GM21515 (cell line): ENCODE results near the gene P2RY12.

Experiments
- ATAC-seq: cut with Tn5 transposase; IDR thresholded peaks from one replicate; pipeline ENCODE4 v1.9.1; 2021; ENCODE audit not compliant: unreplicated experiment

P2RY12 gene

DNA sequence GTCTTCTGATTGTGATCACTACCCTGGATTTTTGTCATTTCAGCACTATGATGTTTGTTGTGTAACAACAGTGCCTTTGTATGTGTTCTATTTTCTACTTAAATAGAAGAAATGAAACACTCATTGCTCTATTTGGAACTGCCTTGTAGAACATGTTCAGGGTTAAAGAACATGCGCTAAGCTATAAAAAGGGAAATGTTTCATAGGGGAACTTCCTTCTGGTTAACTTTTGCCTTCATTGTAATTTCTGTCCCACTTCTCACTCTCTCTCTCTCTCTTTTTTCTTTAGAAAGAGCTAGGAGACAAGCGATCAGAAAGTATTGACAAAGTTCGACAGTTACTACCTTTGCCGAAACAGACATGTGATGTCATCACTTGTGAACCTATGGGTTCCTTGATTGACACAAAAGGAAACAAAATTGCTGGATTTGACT is at the start of gene P2RY12:
Gene P2RY12 (minus strand): TSS at position 13 of the 434 bp plus-strand sequence. CDS start 45,908 bp downstream, outside the sequence.
- ATAC-seq = peak; percentile 41

DNA sequence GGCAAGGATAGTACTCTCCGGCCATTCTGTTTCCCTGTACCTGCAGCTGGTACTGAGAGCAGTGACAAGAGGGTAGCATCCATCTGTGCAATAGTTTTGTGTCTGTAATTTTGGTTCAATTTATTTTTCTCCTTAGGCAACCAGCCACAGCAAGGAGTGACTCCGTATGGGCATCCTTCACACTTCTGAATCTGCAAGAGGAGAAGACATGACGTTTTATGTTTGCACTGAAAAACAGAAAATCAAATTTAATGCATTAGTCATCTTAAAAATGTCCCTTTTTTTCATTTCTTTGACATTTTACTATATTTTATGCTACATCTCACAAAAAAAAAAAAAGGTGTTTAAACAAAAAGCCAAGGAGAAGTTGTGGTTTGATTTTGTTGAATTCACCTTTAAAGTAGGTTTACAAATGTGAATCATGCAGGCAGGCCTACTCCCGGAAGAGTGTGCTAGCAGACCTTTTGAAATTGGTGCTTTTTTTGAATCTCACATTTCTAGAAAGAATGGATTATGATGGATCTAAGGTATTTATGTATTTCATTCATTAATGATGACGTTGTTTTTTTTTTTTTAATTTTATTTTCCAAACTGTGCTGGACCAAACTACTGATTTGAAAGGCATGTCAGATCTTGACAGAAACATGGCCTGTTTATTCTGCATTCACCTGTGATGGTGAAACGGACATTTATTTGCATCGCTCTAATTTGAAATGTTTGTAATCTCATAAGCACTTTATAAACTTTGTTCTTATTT is 48.2 kb upstream of the P2RY12 start:
- no peak for ATAC-seq

GRCh38 chr3:151431940-151432339 is 47.4 kb upstream of the P2RY12 start:
- ATAC-seq = no peak

GRCh38 chr3:151430821-151431484 is 46.4 kb upstream of the P2RY12 start:
- no peak for ATAC-seq

- ATAC-seq = no peak
Measured at GRCh38 chr3:151428386-151428785, 43.8 kb upstream of the P2RY12 start.

GRCh38 chr3:151426341-151426657 is 41.7 kb upstream of the P2RY12 start:
- ATAC-seq = peak; percentile 82

GRCh38 chr3:151425627-151426340 is 41.2 kb upstream of the P2RY12 start:
- peak; percentile 34 for ATAC-seq

GRCh38 chr3:151423091-151423490 is 38.5 kb upstream of the P2RY12 start:
- no peak for ATAC-seq

DNA sequence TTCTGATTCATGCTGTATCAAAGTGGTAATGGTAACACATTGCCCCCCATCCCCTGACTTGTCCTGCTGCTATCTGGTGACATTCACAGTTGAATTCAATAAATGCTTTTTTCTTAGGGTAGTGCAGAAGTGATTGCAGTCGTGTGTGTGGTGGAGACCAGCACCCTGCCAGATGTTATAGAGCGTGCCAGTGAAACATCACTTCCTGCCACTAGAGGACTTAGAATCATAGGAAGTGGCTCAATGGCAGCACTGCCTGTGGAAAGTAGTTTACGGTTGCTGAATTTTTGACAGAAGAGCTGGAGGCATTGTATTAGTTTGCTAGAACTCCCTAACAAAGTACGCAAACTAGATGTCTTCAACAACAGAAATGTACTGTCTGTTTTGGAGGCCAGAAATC is 37.4 kb upstream of the P2RY12 start:
- no peak for ATAC-seq

DNA sequence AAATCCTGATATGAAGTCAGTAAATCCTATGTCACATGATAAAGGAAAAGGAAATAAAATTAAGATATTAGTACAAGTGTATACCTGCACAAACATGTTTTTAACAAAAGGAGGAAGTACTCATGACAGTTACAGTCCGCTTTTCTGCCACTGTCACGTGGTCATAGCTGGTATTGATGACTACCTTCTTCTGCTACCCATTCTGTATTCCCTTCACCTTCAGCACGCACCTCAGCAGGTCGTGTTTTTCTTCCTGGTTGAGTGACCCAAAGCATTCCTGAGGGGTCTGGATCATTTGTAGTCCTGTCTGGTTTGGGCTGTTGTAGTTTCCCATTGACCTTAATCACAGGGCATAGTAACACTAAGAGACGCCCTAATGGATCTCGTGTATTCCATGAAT is 35.3 kb upstream of the P2RY12 start:
- no peak for ATAC-seq

DNA sequence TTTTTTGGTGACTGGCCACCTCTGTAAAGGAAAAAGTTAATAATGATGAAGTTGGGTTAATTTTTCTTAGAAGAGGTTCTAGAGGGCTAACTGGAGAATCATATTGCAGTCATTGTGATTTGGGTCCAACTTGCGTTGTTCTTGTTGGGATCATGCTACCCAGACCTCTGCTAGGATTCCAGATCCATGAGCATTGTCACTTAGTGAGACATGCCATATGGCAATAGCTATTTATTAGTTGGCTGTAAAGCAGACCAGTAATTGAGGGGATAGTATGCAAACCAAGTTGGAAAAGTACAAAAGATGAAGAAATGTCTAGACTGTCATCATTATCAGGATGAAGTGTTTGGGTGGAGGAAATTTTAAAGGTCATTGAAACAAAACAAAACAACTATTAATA is 30.7 kb upstream of the P2RY12 start:
- no peak for ATAC-seq

DNA sequence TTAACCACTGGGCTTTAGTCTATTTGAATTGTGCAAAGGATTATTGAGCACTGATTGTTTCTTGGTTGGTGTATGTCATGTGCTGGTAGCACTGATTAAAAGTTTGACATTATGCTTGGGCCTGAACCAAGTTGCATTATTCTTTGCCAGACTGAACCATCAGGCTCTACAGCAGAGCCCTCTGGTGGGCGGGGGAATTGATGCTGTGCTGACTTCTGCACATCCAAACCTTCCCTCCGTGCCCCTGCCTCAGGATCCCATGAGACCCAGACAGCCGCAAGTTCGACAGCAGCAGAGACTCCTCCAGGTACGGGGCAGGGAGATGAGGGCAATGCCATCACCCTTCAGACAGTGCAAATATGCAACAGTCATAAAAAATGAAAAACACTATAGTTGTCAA is 28.4 kb upstream of the P2RY12 start:
- ATAC-seq = no peak

DNA sequence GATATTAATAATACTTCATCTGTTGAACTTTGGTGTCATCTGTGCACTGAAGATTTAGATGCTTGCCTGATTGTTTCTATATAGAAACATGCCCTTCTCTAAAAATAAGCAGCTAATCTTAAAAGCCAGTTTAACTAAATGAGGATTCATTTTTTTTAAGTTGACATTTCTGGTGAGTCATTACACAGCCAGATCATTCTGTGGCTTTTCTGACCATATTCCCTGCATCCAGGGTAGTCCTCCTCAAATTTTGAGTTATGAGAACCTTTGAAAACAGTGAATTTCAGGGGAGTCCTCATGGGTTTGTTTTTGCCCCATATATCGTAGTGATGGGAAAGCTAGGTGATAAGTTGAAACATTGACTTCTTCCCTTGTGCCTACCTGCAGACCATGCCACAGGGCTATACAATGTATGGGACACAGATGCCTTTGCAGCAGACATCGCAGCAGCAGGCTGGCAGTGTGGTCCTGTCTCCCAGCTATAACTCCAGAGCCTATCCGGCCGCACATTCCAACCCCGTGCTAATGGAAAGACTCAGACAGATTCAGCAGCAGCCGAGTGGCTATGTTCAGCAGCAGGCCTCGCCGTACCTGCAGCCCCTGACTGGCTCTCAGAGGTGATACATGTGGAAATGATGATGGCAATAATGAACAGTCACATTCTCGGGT is 26.5 kb upstream of the P2RY12 start:
- no peak for ATAC-seq

DNA sequence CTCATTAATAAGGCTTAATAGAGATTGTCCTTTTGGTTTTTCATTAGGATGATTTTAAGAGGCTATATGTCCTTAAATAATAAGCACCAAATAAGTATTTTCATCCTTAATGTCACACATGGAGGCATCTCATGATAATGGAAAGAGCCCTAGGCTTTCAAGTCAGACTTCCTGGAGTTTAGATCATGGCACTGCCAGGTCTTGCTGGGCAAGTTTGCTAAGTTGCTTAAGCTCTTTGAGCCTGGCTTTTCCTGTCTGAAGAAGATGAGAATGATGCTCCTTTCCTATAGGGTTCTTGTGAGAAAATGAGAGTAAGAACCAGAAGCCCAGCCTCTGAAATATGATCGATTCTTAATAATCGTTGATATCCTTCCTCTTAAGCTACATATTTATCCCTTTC is 23.4 kb upstream of the P2RY12 start:
- ATAC-seq = no peak

DNA sequence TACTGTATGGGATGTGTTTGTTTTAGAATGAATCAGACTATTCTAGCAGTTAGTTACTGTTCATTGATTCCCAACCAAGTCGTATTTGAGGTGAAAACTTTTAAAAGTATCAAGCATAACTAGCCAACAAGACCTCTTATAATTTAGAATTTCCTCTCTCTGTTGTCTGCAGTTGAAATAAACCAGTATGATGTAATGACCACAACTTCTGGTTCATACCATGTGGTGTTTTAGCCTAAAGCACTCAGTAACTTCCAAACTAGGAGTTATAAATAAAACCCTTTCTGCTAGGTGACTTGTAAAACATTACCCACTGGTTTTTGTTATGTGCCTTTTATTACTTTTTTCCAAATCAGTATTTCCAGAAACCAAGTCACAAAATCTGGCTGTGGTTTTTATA is 19.8 kb upstream of the P2RY12 start:
- no peak for ATAC-seq

GRCh38 chr3:151403246-151403645 is 18.7 kb upstream of the P2RY12 start:
- ATAC-seq = no peak

GRCh38 chr3:151402349-151402748 is 17.8 kb upstream of the P2RY12 start:
- ATAC-seq = no peak

DNA sequence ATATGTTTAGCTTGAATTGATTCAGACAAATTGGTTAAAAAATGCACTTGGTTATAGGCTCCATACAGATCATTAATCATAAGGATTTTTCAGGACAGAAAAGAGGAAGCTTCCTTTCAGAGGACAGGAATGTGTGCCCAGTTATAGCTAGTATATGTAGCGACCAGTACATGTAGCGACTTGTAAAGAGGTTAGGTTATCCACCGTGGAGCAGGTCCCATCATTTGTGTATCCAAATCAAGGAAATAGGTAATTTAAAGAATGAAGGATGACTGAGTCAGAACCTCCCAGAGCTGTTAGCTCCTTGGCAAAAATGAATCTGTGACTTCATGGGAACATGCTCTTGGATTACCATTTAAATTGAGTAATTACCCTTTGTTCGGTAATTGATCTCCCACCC is 15.8 kb upstream of the P2RY12 start:
- ATAC-seq = no peak

DNA sequence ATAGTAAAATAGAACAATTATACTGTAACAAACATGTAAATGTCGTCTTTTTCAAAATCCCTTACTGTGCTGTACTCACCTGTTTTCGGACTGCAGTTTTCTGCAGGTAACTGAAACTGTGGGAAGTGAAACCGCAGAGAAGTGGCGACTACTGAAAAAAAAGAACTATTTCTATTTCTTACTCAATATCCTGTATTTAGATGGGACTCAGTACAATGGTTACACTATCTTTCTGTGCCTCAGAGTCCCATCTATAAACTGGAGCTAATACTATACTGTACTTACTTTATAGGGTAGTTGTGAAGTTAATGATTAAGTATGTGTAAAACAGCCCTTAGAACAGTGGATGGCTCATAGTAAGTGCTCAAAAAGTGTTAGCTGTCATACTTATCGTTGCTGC is 14.3 kb upstream of the P2RY12 start:
- no peak for ATAC-seq

- no peak for ATAC-seq
Measured at GRCh38 chr3:151395806-151396205, 11.3 kb upstream of the P2RY12 start.

- no peak for ATAC-seq
Measured at GRCh38 chr3:151394611-151395010, 10.1 kb upstream of the P2RY12 start.

DNA sequence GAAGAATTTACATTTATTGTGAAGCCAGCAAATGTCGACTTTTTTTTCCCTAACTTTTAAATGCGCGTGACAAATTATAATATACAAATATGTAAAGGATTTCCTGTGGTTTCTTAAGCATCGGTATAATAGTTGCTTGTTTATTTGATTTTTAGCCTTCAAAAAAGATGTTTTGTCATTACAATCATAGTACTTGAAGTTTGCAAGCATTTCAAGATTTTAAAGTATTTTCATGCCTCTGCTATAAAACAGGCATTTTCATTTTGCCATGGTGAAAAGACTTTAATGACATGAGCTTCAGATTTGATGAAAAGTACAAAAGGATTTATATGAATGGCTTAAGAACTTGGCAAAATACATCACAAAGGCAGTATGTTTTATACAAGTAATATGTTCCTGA is 9.4 kb upstream of the P2RY12 start:
- ATAC-seq = no peak
